ENCODE measurements around the gene HOXC9. TPM values are rescaled to one million over a fixed set of nuclear protein-coding genes. Genes with fewer than 3 reads are reported as not detected.

HOXC9 gene
- total RNA-seq, 1 experiment from 2014 or later = 6.0 TPM

- intact Hi-C loops (cut with micrococcal nuclease) = no loop called here
- CTCF ChIA-PET = interaction anchor here (0.6 to 5.6 kb wide), 9 partner anchors 8 to 355 kb away, joined by 3 to 40 read pairs (median 5); partner anchors contain the start of gene HOXC5
- TF ChIP-seq CTCF (IDR thresholded peaks at IDR 0.05; ENCODE audit: unreplicated experiment) = no peak
- BruUV-seq (replicated peaks) = no TSS peak
- H3K4me3 Mint-ChIP-seq (ENCODE audit: unreplicated experiment) = no peak overlapping the region
- H3K4me1 Mint-ChIP-seq (ENCODE audit: insufficient read depth, unreplicated experiment) = peaks cover 18% of the 10 kb centered on the region
- H3K36me3 Mint-ChIP-seq (ENCODE audit: insufficient read depth, unreplicated experiment) = peaks cover 2% of the 10 kb centered on the region
- H3K9me3 Mint-ChIP-seq (ENCODE audit: unreplicated experiment) = no peaks in the 10 kb centered on the region
- DNase-seq (ENCODE audit: unreplicated experiment) = no peak
- no peaks in the 10 kb centered on the region for H3K27me3 Mint-ChIP-seq (ENCODE audit: insufficient read depth, unreplicated experiment)
- POLR2A ChIA-PET = interaction anchor here (0.9 to 1.6 kb wide), 3 partner anchors 9 to 25 kb away, joined by 4 to 8 read pairs (median 6); partner anchors contain the start of genes HOXC5 and HOXC9
- no peak overlapping the region for H3K27ac Mint-ChIP-seq (ENCODE audit: low read depth, unreplicated experiment)
Measured at GRCh38 chr12:54024127-54024526, 24.2 kb downstream of the HOXC9 start.

GRCh38 chr12:54024581-54025305 is 24.8 kb downstream of the HOXC9 start:
- Mint-ChIP-seq H3K4me3 (ENCODE audit: unreplicated experiment) (no peak overlapping the region), H3K4me1 (ENCODE audit: insufficient read depth, unreplicated experiment) (peaks cover 14% of the 10 kb centered on the region), H3K36me3 (ENCODE audit: insufficient read depth, unreplicated experiment) (peaks cover 8% of the 10 kb centered on the region), H3K27ac (ENCODE audit: low read depth, unreplicated experiment) (no peak overlapping the region), H3K27me3 (ENCODE audit: insufficient read depth, unreplicated experiment) (no peaks in the 10 kb centered on the region), H3K9me3 (ENCODE audit: unreplicated experiment) (no peaks in the 10 kb centered on the region)
- BruUV-seq (replicated peaks) = no TSS peak
- ChIA-PET CTCF (interaction anchor here (0.7 to 9.4 kb wide), 6 partner anchors 8 to 278 kb away, joined by 3 to 233 read pairs (median 22); partner anchors contain the start of genes HOXC5 and SMUG1), POLR2A (interaction anchor here (0.6 to 1.6 kb wide), 3 partner anchors 8 to 209 kb away, joined by 3 to 8 read pairs (median 6); partner anchors contain the start of genes HOXC5 and HOXC9)
- intact Hi-C loops (cut with micrococcal nuclease) = no loop called here
- TF ChIP-seq CTCF (IDR thresholded peaks at IDR 0.05; ENCODE audit: unreplicated experiment) = no peak
- no peak for DNase-seq (ENCODE audit: unreplicated experiment)

- no peak for TF ChIP-seq CTCF (IDR thresholded peaks at IDR 0.05; ENCODE audit: unreplicated experiment)
- Mint-ChIP-seq H3K27ac (ENCODE audit: low read depth, unreplicated experiment) (no peak overlapping the region), H3K4me1 (ENCODE audit: insufficient read depth, unreplicated experiment) (peaks cover 9% of the 10 kb centered on the region), H3K4me3 (ENCODE audit: unreplicated experiment) (no peak overlapping the region), H3K9me3 (ENCODE audit: unreplicated experiment) (no peaks in the 10 kb centered on the region), H3K27me3 (ENCODE audit: insufficient read depth, unreplicated experiment) (no peaks in the 10 kb centered on the region), H3K36me3 (ENCODE audit: insufficient read depth, unreplicated experiment) (peaks cover 15% of the 10 kb centered on the region)
- BruUV-seq (replicated peaks) = no TSS peak
- intact Hi-C loops (cut with micrococcal nuclease) = no loop called here
- CTCF ChIA-PET = interaction anchor here (0.6 to 9.4 kb wide), 5 partner anchors 18 to 181 kb away, joined by 3 to 233 read pairs (median 6); partner anchors contain the start of gene SMUG1
- POLR2A ChIA-PET = interaction anchor here (2.7 to 3.7 kb wide), 2 partner anchors 9 to 26 kb away, joined by 12 to 35 read pairs; partner anchors contain the start of gene HOXC9
- DNase-seq (ENCODE audit: unreplicated experiment) = no peak
Measured at GRCh38 chr12:54025499-54026405, 25.8 kb downstream of the HOXC9 start.
